ENCODE results near the gene BTBD7. TPM values are rescaled to one million over a fixed set of nuclear protein-coding genes. Genes with fewer than 3 reads are reported as not detected.

The BTBD7 gene
- total and polyA plus RNA-seq, 2 of the 4 experiments (the other 2 are of a cell fraction) = 11.9 to 30.5 TPM

- peak overlapping the region; percentile 78; the same call in 1 of the 2 replicates for H3K23ac ChIP-seq (ENCODE audit: low read depth, low read length)
- 0 out of 2 replicates have a peak overlapping the region, but pooled peaks have one; percentile 3 for H3K27ac ChIP-seq (ENCODE audit: insufficient read depth, low read length)
- in situ Hi-C loops (cut with MboI; ENCODE audit: low sequenced_read_pairs) (no loop called here), intact Hi-C loops (cut with micrococcal nuclease) (no loop called here), dilution Hi-C loops (cut with HindIII; ENCODE audit: low sequenced_read_pairs, unreplicated experiment) (no loop called here)
- no TSS peak for BruUV-seq (replicated peaks)
- peak overlapping the region; percentile 86 for H3K14ac ChIP-seq (replicated peaks; ENCODE audit: low read depth, low read length)
- 100% methylated on average over 1 of the region's 10 CpGs; no CpG with 5 or more reads in 1 of the 2 experiments for WGBS, 2 experiments (ENCODE audit: extremely low coverage in 2 of 2, insufficient read length in 1 of 2)
- peaks cover 40 to 71% of the 10 kb centered on the region in 2 experiments for H3K79me1 ChIP-seq (ENCODE audit: low read depth in 1 of 2, low read length in 2 of 2)
- ATAC-seq (ENCODE audit: low read depth) (peak; percentile 84), DNase-seq (peak; percentile 90)
- no peak overlapping the region for H2AK9ac ChIP-seq (replicated peaks; ENCODE audit: low read depth, low read length, poor library complexity)
- H3K9ac ChIP-seq (ENCODE audit: low read depth, low read length) = no peak overlapping the region
- no peaks in the 10 kb centered on the region; the same call in 1 of the 2 replicates for H4K20me1 ChIP-seq (ENCODE audit: insufficient read depth, low read length)
- peaks cover 7% of the 10 kb centered on the region for H3K9me1 ChIP-seq (ENCODE audit: insufficient read depth, low read length)
- H3K9me3 ChIP-seq (ENCODE audit: control insufficient read depth, insufficient read depth, low read length) = no peaks in the 10 kb centered on the region
- CTCF ChIA-PET = interaction anchor here (1.5 kb wide), 1 partner anchor 11 kb away, joined by 5 read pairs; no protein-coding TSS in a partner anchor
- H3K4ac ChIP-seq (ENCODE audit: low read depth, low read length) = peak overlapping the region; percentile 64
- H3K4me2 ChIP-seq (ENCODE audit: low read depth, low read length) = peak overlapping the region; percentile 67; the same call in 1 of the 2 replicates
- H3K18ac ChIP-seq (ENCODE audit: low read depth, low read length) = peak overlapping the region; percentile 0; the same call in 1 of the 2 replicates
- H2AK5ac ChIP-seq (ENCODE audit: low read depth, low read length) = peak overlapping the region; percentile 18; the same call in 1 of the 2 replicates
- no peak overlapping the region for H3K56ac ChIP-seq (ENCODE audit: extremely low read depth, insufficient read depth, low read length)
- H3K4me1 ChIP-seq (ENCODE audit: control insufficient read depth, insufficient read depth, low read length) = peaks cover 5% of the 10 kb centered on the region; the same call in 1 of the 2 replicates
- peak overlapping the region in 1 of 2 experiments; percentile 44; a peak in 1 of 4 replicates for H4K8ac ChIP-seq (ENCODE audit: low read depth in 2 of 2, low read length in 2 of 2)
- H4K5ac ChIP-seq (ENCODE audit: low read depth, low read length) = no peak overlapping the region
- H2BK120ac ChIP-seq (ENCODE audit: low read depth, low read length) = peak overlapping the region; percentile 77
- peaks cover 5% of the 10 kb centered on the region for H3K36me3 ChIP-seq (ENCODE audit: control insufficient read depth, insufficient read depth, low read length)
- H4K91ac ChIP-seq (ENCODE audit: insufficient read depth, low read depth, low read length) = peak overlapping the region; percentile 4; the same call in 1 of the 2 replicates
- H3K27me3 ChIP-seq (ENCODE audit: control insufficient read depth, insufficient read depth, low read length) = no peaks in the 10 kb centered on the region
- H3K4me3 ChIP-seq (ENCODE audit: insufficient read depth, low read depth, low read length) = peak overlapping the region; percentile 19; the same call in 1 of the 2 replicates
- peak overlapping the region; percentile 69 for H2BK5ac ChIP-seq (ENCODE audit: low read depth, low read length, poor library complexity, severe bottlenecking)
- H2BK20ac ChIP-seq (ENCODE audit: low read depth, low read length) = no peak overlapping the region
- H2BK15ac ChIP-seq (ENCODE audit: low read depth, low read length) = no peak overlapping the region
- POLR2A ChIA-PET (ENCODE audit: unreplicated experiment) = no interaction called here
- peak overlapping the region; percentile 82 for H2AFZ ChIP-seq (replicated peaks; ENCODE audit: low read length, poor library complexity)
- TF ChIP-seq, protein P1, sequence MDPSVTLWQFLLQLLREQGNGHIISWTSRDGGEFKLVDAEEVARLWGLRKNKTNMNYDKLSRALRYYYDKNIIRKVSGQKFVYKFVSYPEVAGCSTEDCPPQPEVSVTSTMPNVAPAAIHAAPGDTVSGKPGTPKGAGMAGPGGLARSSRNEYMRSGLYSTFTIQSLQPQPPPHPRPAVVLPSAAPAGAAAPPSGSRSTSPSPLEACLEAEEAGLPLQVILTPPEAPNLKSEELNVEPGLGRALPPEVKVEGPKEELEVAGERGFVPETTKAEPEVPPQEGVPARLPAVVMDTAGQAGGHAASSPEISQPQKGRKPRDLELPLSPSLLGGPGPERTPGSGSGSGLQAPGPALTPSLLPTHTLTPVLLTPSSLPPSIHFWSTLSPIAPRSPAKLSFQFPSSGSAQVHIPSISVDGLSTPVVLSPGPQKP (IDR thresholded peaks at IDR 0.05; ENCODE audit: borderline replicate concordance, low read depth, low read length) = no peak
- TF ChIP-seq, protein P2, sequence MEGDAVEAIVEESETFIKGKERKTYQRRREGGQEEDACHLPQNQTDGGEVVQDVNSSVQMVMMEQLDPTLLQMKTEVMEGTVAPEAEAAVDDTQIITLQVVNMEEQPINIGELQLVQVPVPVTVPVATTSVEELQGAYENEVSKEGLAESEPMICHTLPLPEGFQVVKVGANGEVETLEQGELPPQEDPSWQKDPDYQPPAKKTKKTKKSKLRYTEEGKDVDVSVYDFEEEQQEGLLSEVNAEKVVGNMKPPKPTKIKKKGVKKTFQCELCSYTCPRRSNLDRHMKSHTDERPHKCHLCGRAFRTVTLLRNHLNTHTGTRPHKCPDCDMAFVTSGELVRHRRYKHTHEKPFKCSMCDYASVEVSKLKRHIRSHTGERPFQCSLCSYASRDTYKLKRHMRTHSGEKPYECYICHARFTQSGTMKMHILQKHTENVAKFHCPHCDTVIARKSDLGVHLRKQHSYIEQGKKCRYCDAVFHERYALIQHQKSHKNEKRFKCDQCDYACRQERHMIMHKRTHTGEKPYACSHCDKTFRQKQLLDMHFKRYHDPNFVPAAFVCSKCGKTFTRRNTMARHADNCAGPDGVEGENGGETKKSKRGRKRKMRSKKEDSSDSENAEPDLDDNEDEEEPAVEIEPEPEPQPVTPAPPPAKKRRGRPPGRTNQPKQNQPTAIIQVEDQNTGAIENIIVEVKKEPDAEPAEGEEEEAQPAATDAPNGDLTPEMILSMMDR (conservative IDR thresholded peaks at IDR 0.05; ENCODE audit: low read depth, low read length) = no peak
- TF ChIP-seq BHLHE40 (IDR thresholded peaks at IDR 0.05; ENCODE audit: low read depth, low read length) (no peak), RAD21 (IDR thresholded peaks at IDR 0.05; ENCODE audit: low read length) (no peak), POLR2A (IDR thresholded peaks at IDR 0.05; ENCODE audit: low read depth, low read length) (no peak), FOS (IDR thresholded peaks at IDR 0.05; ENCODE audit: low read depth, low read length) (peak; percentile 41), MXI1 (IDR thresholded peaks at IDR 0.05; ENCODE audit: borderline replicate concordance, low read depth, low read length) (no peak), RFX5 (IDR thresholded peaks at IDR 0.05; ENCODE audit: low read depth, low read length) (no peak), CEBPB (IDR thresholded peaks at IDR 0.05; ENCODE audit: low read depth, low read length) (no peak), USF2 (IDR thresholded peaks at IDR 0.05; ENCODE audit: low read depth, low read length) (peak; percentile 44; the same call in 1 of the 2 replicates), MAFK (IDR thresholded peaks at IDR 0.05; ENCODE audit: low read depth, low read length) (0 out of 2 replicates have a peak, but pooled peaks have one; percentile 34), CHD1 (IDR thresholded peaks at IDR 0.05; ENCODE audit: low read depth, low read length) (no peak), RCOR1 (IDR thresholded peaks at IDR 0.05; ENCODE audit: insufficient replicate concordance, low read length) (no peak), SMC3 (IDR thresholded peaks at IDR 0.05; ENCODE audit: low read depth, low read length) (no peak)
Measured at GRCh38 chr14:93269341-93270068, 63.3 kb downstream of the BTBD7 start.

All from IMR-90 (cell line).